Tibial nerve (tissue), 3 donors: Measurements from ENCODE around the gene ZNF860.

Source experiments
- POLR2A ChIP-seq, 2 donors: fragments of 450-650 bp; IDR thresholded peaks; one replicate each; pipeline ENCODE4 v1.6.1; 2017; ENCODE audit warnings: antibody characterized with exemption in 2 of 2, mild to moderate bottlenecking in 2 of 2, moderate library complexity in 2 of 2
- TF ChIP-seq, protein P1 (sequence below), 5 experiments: fragments of 200-600 bp in 3 of 5; fragments of 450-650 bp in 2 of 5; sonication (generic) in 3 of 5; IDR thresholded peaks; one replicate each; pipeline ENCODE4 v1.5.1; 2016 to 2019; ENCODE audit warnings: antibody characterized with exemption in 5 of 5, mild to moderate bottlenecking in 3 of 5, moderate library complexity in 2 of 5

DNA sequence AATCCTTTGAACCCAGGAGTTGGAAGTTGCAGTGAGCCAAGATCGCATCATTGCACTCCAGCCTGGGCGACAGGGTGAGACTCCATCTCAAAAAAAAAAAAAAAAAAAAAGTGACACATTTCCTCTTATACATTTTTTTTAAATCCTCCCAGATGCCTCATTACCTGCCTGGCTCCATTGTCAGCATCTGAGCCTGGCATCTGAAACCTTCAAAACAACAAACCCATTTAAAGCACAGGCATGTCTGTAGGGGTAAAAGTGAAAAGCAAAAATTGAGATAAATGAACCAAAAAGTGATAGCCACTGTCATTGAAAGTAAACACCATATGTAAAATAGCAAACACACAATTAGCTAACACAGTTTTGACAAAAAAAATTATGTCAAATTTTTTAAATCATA is 39.1 kb upstream of the ZNF860 start:
- TF ChIP-seq, protein P1, sequence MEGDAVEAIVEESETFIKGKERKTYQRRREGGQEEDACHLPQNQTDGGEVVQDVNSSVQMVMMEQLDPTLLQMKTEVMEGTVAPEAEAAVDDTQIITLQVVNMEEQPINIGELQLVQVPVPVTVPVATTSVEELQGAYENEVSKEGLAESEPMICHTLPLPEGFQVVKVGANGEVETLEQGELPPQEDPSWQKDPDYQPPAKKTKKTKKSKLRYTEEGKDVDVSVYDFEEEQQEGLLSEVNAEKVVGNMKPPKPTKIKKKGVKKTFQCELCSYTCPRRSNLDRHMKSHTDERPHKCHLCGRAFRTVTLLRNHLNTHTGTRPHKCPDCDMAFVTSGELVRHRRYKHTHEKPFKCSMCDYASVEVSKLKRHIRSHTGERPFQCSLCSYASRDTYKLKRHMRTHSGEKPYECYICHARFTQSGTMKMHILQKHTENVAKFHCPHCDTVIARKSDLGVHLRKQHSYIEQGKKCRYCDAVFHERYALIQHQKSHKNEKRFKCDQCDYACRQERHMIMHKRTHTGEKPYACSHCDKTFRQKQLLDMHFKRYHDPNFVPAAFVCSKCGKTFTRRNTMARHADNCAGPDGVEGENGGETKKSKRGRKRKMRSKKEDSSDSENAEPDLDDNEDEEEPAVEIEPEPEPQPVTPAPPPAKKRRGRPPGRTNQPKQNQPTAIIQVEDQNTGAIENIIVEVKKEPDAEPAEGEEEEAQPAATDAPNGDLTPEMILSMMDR (IDR thresholded peaks at IDR 0.05) = no peak
- TF ChIP-seq POLR2A (IDR thresholded peaks at IDR 0.05) = no peak
